ENCODE results near the gene RANBP3. TPM values are rescaled to one million over a fixed set of nuclear protein-coding genes. Genes with fewer than 3 reads are reported as not detected.

RANBP3 gene
- total RNA-seq, 2 experiments from 2014 or later: 74.3 to 90.2 TPM

- intact Hi-C loops (cut with micrococcal nuclease; ENCODE audit: unreplicated experiment): no loop called here
- Histone ChIP-seq H3K4me3 (ENCODE audit: low read depth, low read length, poor library complexity, severe bottlenecking) (no peak overlapping the region), H3K4me1 (ENCODE audit: insufficient read depth, low read length, poor library complexity, severe bottlenecking) (peaks cover 8% of the 10 kb centered on the region), H3K79me2 (ENCODE audit: insufficient read depth, low read depth, low read length) (no peaks in the 10 kb centered on the region), H3K4me2 (ENCODE audit: low read length) (no peak overlapping the region), H4K20me1 (ENCODE audit: insufficient read depth, low read length) (no peaks in the 10 kb centered on the region), H3K36me3 (ENCODE audit: insufficient read depth, low read length) (no peaks in the 10 kb centered on the region), H3K9me3 (ENCODE audit: low read length) (no peaks in the 10 kb centered on the region), H3K9me2 (ENCODE audit: insufficient read depth, low read length) (no peaks in the 10 kb centered on the region), H3K27ac (ENCODE audit: low read depth, low read length, poor library complexity, severe bottlenecking) (no peak overlapping the region), H2AFZ (ENCODE audit: low read length) (no peak overlapping the region)
- BruUV-seq (replicated peaks): no TSS peak
- no peak for DNase-seq (ENCODE audit: low spot score)
- POLR2A ChIA-PET: no interaction called here
- TF ChIP-seq, protein P1, sequence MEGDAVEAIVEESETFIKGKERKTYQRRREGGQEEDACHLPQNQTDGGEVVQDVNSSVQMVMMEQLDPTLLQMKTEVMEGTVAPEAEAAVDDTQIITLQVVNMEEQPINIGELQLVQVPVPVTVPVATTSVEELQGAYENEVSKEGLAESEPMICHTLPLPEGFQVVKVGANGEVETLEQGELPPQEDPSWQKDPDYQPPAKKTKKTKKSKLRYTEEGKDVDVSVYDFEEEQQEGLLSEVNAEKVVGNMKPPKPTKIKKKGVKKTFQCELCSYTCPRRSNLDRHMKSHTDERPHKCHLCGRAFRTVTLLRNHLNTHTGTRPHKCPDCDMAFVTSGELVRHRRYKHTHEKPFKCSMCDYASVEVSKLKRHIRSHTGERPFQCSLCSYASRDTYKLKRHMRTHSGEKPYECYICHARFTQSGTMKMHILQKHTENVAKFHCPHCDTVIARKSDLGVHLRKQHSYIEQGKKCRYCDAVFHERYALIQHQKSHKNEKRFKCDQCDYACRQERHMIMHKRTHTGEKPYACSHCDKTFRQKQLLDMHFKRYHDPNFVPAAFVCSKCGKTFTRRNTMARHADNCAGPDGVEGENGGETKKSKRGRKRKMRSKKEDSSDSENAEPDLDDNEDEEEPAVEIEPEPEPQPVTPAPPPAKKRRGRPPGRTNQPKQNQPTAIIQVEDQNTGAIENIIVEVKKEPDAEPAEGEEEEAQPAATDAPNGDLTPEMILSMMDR (conservative IDR thresholded peaks at IDR 0.05; ENCODE audit: low read length): no peak
- no peak for TF ChIP-seq EZH2phosphoT487 (IDR thresholded peaks at IDR 0.05; ENCODE audit: borderline replicate concordance, low read depth, low read length)
- CTCF ChIA-PET (ENCODE audit: unreplicated experiment): no interaction called here
Measured at GRCh38 chr19:5882421-5882968, 95.4 kb downstream of the RANBP3 start.

DNA sequence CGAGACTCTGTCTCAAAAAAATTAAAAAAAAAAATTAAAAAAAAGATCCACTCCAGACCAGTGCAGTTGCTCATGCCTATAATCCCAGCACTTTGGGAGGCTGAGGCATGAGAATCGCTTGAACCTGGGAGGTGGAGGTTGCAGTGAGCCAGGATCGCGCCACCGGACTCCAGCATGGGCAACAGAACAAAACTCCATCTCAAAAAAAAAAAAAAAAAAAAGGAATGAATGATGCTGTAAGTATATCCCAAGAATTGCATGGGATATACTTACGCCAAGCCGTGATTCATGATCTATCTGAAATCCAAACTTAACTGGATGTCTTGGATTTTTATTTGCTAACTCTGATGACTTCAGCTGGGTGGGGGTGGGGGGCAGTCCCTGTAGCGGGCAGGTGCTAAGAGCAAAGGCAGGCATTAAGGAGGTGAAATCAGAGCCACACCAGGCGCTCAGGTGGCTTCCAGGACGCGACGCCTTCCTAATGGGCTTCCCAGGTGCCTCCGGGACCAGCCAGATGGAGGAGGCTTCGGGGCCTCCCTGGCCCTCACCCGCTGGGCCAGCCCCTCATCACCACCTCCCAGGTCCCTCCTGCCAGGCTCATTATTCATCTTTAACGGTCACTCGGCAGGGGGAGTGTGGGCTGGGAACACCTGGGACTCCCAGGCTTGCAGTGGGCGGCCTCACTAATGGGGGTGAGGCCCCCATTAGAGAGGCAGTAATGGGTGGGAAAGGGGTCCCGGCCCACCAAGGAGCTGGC is 96.2 kb downstream of the RANBP3 start:
- H3K36me3 ChIP-seq (ENCODE audit: insufficient read depth, low read length): no peaks in the 10 kb centered on the region
- no peaks in the 10 kb centered on the region for H3K79me2 ChIP-seq (ENCODE audit: insufficient read depth, low read depth, low read length)
- no peak overlapping the region for H3K27ac ChIP-seq (ENCODE audit: low read depth, low read length, poor library complexity, severe bottlenecking)
- intact Hi-C loops (cut with micrococcal nuclease; ENCODE audit: unreplicated experiment): no loop called here
- ChIA-PET CTCF (ENCODE audit: unreplicated experiment) (no interaction called here), POLR2A (no interaction called here)
- H4K20me1 ChIP-seq (ENCODE audit: insufficient read depth, low read length): no peaks in the 10 kb centered on the region
- no TSS peak for BruUV-seq (replicated peaks)
- DNase-seq (ENCODE audit: low spot score): no peak
- peaks cover 8% of the 10 kb centered on the region for H3K4me1 ChIP-seq (ENCODE audit: insufficient read depth, low read length, poor library complexity, severe bottlenecking)
- H3K4me3 ChIP-seq (ENCODE audit: low read depth, low read length, poor library complexity, severe bottlenecking): no peak overlapping the region
- no peak for TF ChIP-seq EZH2phosphoT487 (IDR thresholded peaks at IDR 0.05; ENCODE audit: borderline replicate concordance, low read depth, low read length)
- TF ChIP-seq, protein P1 (conservative IDR thresholded peaks at IDR 0.05; ENCODE audit: low read length): no peak
- H3K4me2 ChIP-seq (ENCODE audit: low read length): no peak overlapping the region
- H3K9me2 ChIP-seq (ENCODE audit: insufficient read depth, low read length): no peaks in the 10 kb centered on the region
- H2AFZ ChIP-seq (ENCODE audit: low read length): no peak overlapping the region
- H3K9me3 ChIP-seq (ENCODE audit: low read length): no peaks in the 10 kb centered on the region

GRCh38 chr19:5880604-5881078 is 97.3 kb downstream of the RANBP3 start:
- H4K20me1 ChIP-seq (ENCODE audit: insufficient read depth, low read length): no peaks in the 10 kb centered on the region
- BruUV-seq (replicated peaks): no TSS peak
- no peaks in the 10 kb centered on the region for H3K36me3 ChIP-seq (ENCODE audit: insufficient read depth, low read length)
- CTCF ChIA-PET (ENCODE audit: unreplicated experiment): no interaction called here
- H3K9me3 ChIP-seq (ENCODE audit: low read length): no peaks in the 10 kb centered on the region
- intact Hi-C loops (cut with micrococcal nuclease; ENCODE audit: unreplicated experiment): no loop called here
- peaks cover 8% of the 10 kb centered on the region for H3K4me1 ChIP-seq (ENCODE audit: insufficient read depth, low read length, poor library complexity, severe bottlenecking)
- TF ChIP-seq, protein P1 (conservative IDR thresholded peaks at IDR 0.05; ENCODE audit: low read length): no peak
- no peak for TF ChIP-seq EZH2phosphoT487 (IDR thresholded peaks at IDR 0.05; ENCODE audit: borderline replicate concordance, low read depth, low read length)
- H3K9me2 ChIP-seq (ENCODE audit: insufficient read depth, low read length): no peaks in the 10 kb centered on the region
- POLR2A ChIA-PET: no interaction called here
- no peak overlapping the region for H3K27ac ChIP-seq (ENCODE audit: low read depth, low read length, poor library complexity, severe bottlenecking)
- H2AFZ ChIP-seq (ENCODE audit: low read length): no peak overlapping the region
- no peak for DNase-seq (ENCODE audit: low spot score)
- no peak overlapping the region for H3K4me3 ChIP-seq (ENCODE audit: low read depth, low read length, poor library complexity, severe bottlenecking)
- H3K79me2 ChIP-seq (ENCODE audit: insufficient read depth, low read depth, low read length): no peaks in the 10 kb centered on the region
- H3K4me2 ChIP-seq (ENCODE audit: low read length): no peak overlapping the region
